HG03025 (cell line): Measurements from ENCODE around the gene KRT9.
"Not testable (repeated sequence)": the region's sequence is repeated elsewhere in the genome, so short reads cannot be mapped to it uniquely, and the experiment has no call there.

Experiments used
- ATAC-seq: cut with Tn5 transposase; IDR thresholded peaks from one replicate; pipeline ENCODE4 v1.9.1; 2021; ENCODE audit warnings: mild to moderate bottlenecking, moderate library complexity; ENCODE audit not compliant: unreplicated experiment, low FRiP score

Gene KRT9

DNA sequence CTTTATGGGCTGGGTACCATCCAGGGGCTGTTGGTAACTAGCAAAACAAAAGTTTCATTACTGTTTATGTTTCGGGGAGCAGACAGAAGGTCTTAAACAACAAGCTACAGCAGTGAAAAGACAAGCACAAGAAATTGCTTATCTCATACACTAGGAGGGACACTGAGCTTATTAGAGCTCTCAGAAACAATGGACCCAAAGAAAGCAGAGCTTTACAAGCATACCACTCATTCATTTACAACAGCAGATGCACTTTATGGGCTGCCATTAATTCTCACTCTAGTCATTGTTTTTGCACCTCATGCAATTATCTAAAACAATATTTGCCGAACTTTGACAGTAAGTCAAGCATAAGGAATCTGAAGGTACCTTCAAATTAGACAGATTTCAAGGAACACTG lies 30.7 kb upstream of the KRT9 start:
- ATAC-seq, result no peak

DNA sequence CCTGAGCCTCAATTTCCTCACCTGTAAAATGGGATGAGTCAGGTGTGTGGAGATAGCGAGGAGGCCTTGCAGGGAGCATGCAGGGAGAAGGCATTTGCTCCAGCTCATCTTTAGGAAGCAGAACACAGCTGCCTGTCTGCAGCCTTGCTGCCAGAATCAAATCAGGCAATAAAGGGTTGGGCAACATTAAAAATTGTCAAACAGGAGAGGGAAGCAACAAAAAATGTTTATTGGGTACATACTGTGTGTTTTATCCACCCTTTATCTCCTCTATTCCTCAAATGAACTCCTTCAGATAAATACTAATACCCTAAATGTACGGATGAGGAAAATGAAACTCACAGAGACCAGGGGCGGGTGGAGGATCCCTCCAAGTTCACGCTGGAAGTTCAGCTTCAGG lies 28.5 kb upstream of the KRT9 start:
- ATAC-seq, result no peak

GRCh38 chr17:41599680-41600079 lies 27.8 kb upstream of the KRT9 start:
- ATAC-seq, result no peak

GRCh38 chr17:41595585-41595984 lies 23.7 kb upstream of the KRT9 start:
- no peak for ATAC-seq

DNA sequence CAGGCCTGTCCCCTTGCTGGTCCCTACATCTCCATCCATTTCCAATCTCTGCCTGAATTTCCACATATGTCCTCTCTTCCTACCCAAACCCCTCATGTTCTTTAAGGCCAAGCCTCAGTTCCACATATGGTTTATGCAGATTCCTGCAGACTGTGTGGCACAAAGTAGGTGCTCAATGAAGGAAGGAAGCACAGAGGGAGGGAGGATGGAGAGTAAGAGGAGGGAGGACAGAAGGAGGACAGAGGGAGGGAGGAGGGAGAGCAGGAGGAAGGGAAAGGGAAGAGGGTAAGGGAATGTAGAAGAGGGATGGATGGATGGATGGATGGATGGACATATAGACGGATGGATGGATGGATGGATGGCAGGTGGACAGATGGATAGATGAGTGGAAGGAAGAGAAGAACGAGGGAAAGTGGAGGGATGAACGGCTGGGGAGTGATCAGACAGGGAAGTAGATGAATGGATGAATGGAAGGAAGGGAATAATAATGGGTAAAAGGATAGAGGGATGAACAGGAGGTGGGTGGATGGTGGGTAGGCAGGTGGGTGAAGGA lies 22.6 kb upstream of the KRT9 start:
- ATAC-seq, result no peak

DNA sequence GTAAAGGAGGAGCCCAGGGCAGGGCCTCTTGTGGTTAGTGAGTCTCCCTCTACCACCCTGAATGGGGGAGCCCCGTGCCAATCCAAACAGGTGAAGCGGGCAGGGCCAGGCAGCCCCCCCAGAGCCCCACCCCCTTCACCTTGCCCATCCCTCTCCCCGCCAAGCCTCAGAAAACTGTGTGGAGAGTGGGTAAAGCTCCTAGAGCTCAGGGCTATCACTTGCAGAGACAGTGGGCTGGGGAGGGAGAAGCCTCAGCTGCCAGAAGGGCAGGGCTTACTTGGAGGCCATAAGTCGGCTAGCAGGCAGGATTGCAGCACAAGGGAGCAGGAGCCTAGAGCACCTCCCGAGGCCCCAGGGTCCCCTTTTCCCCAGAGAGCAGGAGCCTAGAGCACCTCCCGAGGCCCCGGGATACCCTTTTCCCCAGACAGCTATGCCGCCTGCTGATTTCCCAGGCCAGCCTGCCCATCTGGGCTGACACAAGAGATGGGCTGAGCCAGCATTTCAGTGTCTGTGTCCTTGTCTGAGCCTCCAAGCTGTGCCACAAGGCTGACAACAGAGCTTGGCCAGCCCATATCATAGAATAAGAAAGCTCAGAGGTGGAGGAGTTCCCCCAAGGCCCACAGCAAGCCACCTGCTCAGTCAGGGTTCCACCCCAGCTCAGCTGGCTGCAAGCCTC lies 21.6 kb upstream of the KRT9 start:
- ATAC-seq, result no peak

DNA sequence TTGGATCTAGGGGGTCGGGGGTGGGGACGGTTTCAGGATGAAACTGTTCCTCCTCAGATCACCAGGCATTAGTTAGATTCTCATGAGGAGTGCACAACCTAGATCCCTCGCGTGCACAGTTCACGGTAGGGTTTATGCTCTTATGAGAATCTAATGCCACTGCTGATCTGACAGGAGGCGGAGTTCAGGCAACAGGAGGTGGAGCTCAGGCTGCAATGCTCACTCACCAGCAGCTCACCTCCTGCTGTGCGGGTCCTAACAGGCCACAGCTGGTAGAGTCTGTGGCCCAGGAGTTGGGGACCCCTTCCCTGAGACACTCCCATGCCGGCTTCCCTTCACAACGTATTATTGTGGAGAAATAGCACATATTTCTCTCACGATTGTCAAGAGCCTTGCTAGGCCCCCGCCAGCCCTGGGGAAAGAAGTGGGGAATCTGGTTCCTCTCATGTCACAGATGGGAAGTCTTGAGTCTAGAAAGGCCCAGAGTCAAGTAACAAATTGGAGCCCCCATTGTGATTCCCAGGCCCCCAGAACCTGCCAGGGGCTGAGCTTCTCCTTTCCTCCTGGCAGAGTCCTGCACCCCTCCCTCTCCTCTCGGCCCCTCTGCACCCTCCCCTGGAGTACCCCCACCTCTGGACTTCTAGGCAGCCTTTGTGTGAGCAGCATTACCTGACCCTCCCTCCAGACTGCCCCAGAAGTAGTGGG lies 20.9 kb upstream of the KRT9 start:
- ATAC-seq, result no peak

DNA sequence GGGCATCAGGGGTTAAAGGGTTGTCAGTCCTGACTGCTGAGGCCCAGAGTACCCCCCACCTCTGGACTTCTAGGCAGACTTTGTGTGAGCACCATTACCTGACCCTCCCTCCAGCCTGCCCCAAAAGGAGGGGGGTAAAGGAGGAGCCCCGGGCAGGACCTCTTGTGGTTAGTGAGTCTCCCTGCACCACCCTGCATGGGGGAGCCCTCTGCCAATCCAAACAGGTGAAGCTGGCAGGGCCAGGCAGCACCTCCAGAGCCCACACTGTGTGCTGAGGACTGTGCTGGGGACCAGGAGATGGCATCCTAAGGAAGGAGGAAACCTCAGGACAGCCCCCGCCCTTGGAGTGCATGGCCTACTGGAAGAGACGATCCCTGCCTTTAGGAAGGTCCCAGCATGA lies 17.4 kb upstream of the KRT9 start:
- ATAC-seq, result no peak

GRCh38 chr17:41588126-41588810 lies 16.4 kb upstream of the KRT9 start:
- ATAC-seq, result no peak

GRCh38 chr17:41586863-41587495 lies 15.1 kb upstream of the KRT9 start, which contains the start of gene KRT14:
Gene KRT14, minus strand, starts transcription at chr17:41586895. Its CDS starts 61 bp downstream, at chr17:41586834.
- no peak for ATAC-seq

GRCh38 chr17:41585301-41586056 lies 13.6 kb upstream of the KRT9 start:
- ATAC-seq, result no peak

GRCh38 chr17:41584331-41584927 lies 12.6 kb upstream of the KRT9 start:
- not testable (repeated sequence) for ATAC-seq

DNA sequence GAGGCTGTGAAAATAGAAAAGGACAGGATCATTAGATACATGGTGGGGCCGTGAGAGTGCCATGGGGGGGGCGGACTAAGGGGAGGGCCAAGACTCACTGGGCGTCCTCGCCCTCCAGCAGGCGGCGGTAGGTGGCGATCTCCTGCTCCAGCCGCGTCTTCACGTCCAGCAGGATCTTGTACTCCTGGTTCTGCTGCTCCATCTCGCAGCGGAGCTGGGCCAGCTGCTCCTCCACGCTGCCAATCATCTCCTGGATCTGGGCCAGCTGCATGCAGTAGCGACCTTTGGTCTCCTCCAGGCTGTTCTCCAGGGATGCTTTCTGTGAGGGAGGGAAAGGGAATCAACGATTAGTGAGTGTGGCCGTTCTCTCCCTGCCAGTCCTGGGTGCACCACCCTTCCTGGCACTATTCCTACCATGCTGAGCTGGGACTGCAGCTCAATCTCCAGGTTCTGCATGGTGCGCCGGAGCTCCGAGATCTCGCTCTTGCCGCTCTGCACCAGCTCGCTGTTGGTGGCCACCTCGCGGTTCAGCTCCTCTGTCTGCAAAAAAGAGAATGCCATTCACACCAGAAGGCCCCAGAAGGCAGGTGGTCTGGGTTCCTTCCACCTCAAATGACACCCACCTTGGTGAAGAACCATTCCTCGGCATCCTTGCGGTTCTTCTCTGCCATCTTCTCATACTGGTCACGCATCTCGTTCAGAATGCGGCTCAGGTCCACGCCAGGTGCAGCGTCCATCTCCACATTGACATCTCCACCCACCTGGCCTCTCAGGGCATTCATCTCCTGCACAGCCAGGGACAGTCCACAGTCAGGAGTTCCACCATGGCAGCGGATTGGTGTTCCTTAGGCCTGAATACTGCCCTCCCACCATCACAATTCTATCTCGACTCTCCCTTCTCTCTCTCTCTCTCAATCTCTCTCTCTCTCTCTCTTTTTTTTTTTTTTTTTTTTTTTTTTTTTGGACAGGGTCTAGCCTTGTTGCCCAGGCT lies 11.6 kb upstream of the KRT9 start:
- no peak for ATAC-seq

- not testable (repeated sequence) for ATAC-seq
Observed at GRCh38 chr17:41582061-41582968, 10.5 kb upstream of the KRT9 start.

DNA sequence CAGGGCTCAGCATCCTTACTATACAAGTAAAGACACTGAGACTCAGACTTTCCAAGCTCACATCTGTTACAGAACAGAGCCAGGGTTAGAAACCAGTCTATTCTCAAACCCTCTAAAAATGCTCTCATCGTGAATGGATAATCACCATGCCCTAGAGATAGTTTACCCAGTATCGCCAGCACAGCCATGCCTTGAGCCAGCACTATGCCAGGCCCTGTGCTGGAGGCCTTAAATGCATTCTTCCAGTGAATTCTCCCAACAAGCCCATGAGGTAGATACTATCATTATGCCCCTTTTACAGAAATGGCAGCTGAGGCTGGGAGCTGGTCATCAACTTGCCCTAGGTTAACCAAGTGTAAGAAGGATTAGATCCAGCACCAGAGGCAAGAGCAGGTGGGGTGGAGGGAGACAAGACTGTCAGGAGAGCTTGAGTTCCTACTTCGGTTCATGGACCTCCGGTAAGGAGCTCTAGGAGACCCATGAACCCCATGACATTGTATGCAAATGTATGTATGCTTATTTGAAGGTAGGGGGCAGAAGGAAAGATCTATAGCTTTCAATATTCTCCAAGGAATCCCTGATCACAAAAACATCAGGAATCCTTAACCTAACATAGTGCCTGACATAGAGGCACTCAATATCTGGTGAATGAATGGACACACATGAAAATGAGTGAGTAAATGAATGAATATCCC lies 9.7 kb upstream of the KRT9 start:
- ATAC-seq, result no peak

DNA sequence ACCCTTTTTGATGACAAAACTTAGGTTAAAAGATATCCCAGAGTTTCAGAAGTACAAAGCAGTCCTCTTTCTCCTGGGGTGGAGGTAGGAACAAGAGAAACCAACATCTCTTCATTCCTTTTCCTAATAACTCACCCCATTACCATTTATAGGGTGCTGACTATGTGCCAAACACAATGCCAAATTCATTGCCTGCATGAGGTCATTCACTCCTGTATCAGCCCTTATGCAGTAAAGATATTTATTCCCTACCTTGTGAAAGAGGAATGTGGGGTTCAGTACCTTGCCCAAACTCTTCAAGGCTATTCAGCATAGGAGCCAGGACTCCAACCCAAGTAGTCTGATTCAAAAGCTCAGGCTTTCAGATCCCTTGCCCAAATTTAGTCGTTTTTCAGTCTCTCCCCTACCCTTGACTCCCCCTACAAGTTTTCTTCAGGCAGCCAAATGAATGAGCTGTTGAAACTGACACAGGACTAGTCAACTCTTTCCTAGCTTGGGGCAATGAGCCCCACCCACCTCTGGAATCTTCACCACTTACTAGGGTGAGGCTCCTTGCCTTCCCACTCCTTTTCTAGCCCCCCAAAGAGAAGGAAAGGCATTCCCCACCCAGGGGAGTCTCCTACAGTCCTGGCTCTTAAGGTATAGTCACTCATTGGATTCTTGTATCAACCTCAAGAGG lies 9.0 kb upstream of the KRT9 start:
- no peak for ATAC-seq

- ATAC-seq, result no peak
Observed at GRCh38 chr17:41580244-41580575, 8.4 kb upstream of the KRT9 start.
